NCI-H1417 (cell line): Measurements from ENCODE around the gene ITIH1.
"Not testable (repeated sequence)": the region's sequence is repeated elsewhere in the genome, so short reads cannot be mapped to it uniquely, and the experiment has no call there.

Source experiments
- DNase-seq, 3 experiments: peaks; one replicate each; lab custom pipeline; 2025; lab: John Stamatoyannopoulos, UW

Gene ITIH1

GRCh38 chr3:52777127-52777958 is at the start of gene ITIH1:
Gene ITIH1, plus strand, starts transcription at chr3:52777599. Its CDS starts 17 bp downstream, at chr3:52777616.
- no peak for DNase-seq

- not testable (repeated sequence) for DNase-seq
Observed at GRCh38 chr3:52728753-52729152, 48.6 kb upstream of the ITIH1 start.

- DNase-seq: no peak
Observed at GRCh38 chr3:52730681-52731080, 46.7 kb upstream of the ITIH1 start.

- no peak for DNase-seq
Observed at GRCh38 chr3:52731590-52731989, 45.8 kb upstream of the ITIH1 start.

- no peak for DNase-seq
Observed at GRCh38 chr3:52733256-52733891, 44.0 kb upstream of the ITIH1 start.

- no peak for DNase-seq
Observed at GRCh38 chr3:52739730-52740129, 37.7 kb upstream of the ITIH1 start.

- DNase-seq: peak in 1 of 3 experiments; percentile 12
Observed at GRCh38 chr3:52742418-52743041, 34.9 kb upstream of the ITIH1 start.

GRCh38 chr3:52743152-52743551 is 34.2 kb upstream of the ITIH1 start:
- DNase-seq: no peak

GRCh38 chr3:52743721-52744120 is 33.7 kb upstream of the ITIH1 start:
- DNase-seq: no peak

- no peak for DNase-seq
Observed at GRCh38 chr3:52752045-52752660, 25.2 kb upstream of the ITIH1 start.

- no peak for DNase-seq
Observed at GRCh38 chr3:52754373-52754772, 23.0 kb upstream of the ITIH1 start.

GRCh38 chr3:52756141-52756540 is 21.3 kb upstream of the ITIH1 start:
- no peak for DNase-seq

GRCh38 chr3:52763466-52763865 is 13.9 kb upstream of the ITIH1 start:
- no peak for DNase-seq

GRCh38 chr3:52769786-52770455 is 7.5 kb upstream of the ITIH1 start:
- DNase-seq: peak in 1 of 3 experiments; percentile 49

GRCh38 chr3:52770496-52771333 is 6.7 kb upstream of the ITIH1 start, which contains the start of gene NEK4:
Gene NEK4, minus strand, starts transcription at chr3:52770940. Its CDS starts 194 bp downstream, at chr3:52770746.
- peak; percentile 85 to 90 (median 89) for DNase-seq

GRCh38 chr3:52771334-52771681 is 6.1 kb upstream of the ITIH1 start:
- DNase-seq: no peak

GRCh38 chr3:52771702-52772101 is 5.7 kb upstream of the ITIH1 start:
- no peak for DNase-seq

- DNase-seq: no peak
Observed at GRCh38 chr3:52773361-52774065, 3.9 kb upstream of the ITIH1 start.

GRCh38 chr3:52774066-52774713 is 3.2 kb upstream of the ITIH1 start:
- no peak for DNase-seq
